HG03139 (cell line): ENCODE measurements around the gene PCDHB15.
"Not testable (repeated sequence)": the region's sequence is repeated elsewhere in the genome, so short reads cannot be mapped to it uniquely, and the experiment has no call there.

ENCODE experiments used
- ATAC-seq: cut with Tn5 transposase; IDR thresholded peaks from one replicate; pipeline ENCODE4 v1.9.1; 2021; ENCODE audit not compliant: unreplicated experiment

PCDHB15 gene

DNA sequence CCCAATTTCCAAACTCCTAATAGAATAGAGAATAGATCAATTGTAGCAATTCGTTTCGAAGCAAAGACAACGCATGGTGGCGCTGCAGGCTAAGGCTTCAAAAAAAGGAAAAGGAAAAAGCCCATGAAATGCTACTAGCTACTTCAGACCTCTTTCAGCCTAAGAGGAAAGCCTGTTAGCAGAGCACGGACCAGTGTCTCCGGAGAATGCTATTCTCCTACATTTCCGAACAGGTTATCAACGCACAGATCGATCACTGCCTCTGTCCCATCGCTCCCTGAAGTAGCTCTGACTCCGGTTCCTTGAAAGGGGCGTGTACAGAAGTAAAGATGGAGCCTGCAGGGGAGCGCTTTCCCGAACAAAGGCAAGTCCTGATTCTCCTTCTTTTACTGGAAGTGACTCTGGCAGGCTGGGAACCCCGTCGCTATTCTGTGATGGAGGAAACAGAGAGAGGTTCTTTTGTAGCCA lies at the start of gene PCDHB15:
PCDHB15 (plus strand) TSS at position 146 of the 468 bp plus-strand sequence; CDS start at position 330, 184 bp downstream.
- ATAC-seq = no peak

DNA sequence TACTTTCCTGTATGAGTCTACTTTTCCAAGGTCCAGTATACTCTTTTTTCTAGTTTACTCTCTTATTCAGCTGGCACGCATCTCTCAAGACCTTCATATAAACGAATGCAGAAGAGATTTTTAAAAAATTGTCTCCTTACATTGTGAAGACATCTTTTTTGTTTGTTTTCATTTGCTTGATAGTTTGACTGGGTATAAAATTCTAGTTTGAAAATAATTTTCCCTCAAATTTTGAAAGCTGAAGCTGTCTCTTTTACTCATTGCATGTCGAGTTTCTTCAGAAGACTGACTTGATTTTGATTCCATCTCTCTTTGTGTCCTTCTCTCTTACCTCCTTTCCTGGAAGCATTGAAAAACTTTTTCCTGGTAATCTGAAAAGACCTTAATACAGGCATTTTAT lies 48.8 kb upstream of the PCDHB15 start:
- no peak for ATAC-seq

DNA sequence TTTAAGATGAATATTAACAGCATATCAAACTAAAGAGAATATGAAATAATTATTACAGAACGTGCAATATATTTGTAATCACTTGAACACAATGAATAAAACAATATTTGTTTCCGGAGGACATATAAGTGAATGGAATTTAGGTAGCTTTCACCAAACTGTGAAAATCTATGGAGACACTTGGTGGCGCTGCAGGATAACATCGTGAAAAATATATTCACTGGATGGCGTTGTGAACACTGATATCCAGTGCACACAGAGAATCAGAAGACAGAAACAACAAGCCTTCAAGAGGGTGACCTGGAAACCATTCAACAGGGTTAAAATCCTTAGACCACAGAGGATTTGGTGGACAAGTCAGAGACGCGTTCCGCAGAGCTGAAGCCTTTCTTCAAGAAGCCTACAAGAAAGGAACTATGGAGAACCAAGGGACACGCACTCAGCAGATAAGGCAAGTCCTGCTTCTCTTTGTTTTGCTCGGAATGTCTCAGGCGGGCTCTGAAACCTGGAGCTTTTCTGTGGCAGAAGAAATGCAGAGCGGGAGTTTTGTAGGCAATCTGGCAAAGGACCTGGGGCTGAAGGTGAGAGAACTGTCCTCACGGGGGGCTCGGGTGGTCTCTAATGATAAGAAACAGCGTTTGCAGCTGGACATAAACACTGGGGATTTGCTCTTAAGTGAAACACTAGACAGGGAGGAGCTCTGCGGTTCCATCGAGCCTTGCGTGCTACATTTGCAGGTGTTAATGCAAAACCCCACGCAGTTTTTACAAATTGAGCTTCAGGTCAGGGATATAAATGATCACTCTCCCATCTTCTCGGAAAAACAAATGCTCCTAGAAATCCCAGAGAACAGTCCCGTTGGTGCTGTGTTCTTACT lies 45.6 kb upstream of the PCDHB15 start, which contains the start of gene PCDHB11:
PCDHB11 (plus strand) TSS at position 269 of the 877 bp plus-strand sequence; CDS start at position 417, 148 bp downstream.
- no peak for ATAC-seq

DNA sequence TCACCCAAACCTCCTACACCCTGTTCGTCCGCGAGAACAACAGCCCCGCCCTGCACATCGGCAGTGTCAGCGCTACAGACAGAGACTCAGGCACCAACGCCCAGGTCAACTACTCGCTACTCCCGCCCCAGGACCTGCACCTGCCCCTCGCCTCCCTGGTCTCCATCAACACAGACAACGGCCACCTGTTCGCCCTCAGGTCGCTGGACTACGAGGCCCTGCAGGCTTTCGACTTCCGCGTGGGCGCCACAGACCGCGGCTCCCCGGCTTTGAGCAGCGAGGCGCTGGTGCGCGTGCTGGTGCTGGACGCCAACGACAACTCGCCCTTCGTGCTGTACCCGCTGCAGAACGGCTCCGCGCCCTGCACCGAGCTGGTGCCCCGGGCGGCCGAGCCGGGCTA lies 44.1 kb upstream of the PCDHB15 start:
- ATAC-seq = not testable (repeated sequence)

DNA sequence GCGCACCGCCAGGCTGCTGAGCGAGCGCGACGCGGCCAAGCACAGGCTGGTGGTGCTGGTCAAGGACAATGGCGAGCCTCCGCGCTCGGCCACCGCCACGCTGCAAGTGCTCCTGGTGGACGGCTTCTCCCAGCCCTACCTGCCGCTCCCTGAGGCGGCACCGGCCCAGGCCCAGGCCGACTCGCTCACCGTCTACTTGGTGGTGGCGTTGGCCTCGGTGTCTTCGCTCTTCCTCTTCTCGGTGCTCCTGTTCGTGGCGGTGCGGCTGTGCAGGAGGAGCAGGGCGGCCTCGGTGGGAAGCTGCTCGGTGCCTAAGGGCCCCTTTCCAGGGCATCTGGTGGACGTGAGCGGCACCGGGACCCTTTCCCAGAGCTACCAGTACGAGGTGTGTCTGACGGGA lies 43.5 kb upstream of the PCDHB15 start:
- not testable (repeated sequence) for ATAC-seq

DNA sequence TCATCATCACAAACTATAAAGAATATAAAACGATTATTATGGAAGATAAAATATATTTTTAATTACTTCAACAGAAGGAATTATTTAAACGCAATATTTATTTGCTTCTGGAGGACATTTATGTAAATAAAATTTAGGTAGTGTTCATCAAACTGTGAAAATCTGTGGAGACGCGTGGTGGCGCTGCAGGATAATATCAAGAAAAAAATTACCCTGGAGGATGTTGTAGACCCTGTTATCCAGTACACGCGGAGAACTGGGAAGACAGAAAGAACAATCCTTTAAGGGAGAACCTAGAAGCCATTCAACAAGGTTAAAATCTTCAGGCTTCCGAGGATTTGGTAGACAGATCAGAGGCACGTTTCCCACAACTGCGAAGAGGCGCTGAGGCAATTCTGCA lies 36.7 kb upstream of the PCDHB15 start, which contains the start of gene PCDHB12:
PCDHB12 (plus strand) TSS at position 242 of the 400 bp plus-strand sequence. CDS start 189 bp downstream, outside the sequence.
- ATAC-seq = no peak

DNA sequence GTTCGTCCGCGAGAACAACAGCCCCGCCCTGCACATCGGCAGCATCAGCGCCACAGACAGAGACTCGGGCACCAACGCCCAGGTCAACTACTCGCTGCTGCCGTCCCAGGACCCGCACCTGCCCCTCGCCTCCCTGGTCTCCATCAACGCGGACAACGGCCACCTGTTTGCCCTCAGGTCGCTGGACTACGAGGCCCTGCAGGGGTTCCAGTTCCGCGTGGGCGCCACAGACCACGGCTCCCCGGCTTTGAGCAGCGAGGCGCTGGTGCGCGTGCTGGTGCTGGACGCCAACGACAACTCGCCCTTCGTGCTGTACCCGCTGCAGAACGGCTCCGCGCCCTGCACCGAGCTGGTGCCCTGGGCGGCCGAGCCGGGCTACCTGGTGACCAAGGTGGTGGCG lies 34.9 kb upstream of the PCDHB15 start:
- not testable (repeated sequence) for ATAC-seq

DNA sequence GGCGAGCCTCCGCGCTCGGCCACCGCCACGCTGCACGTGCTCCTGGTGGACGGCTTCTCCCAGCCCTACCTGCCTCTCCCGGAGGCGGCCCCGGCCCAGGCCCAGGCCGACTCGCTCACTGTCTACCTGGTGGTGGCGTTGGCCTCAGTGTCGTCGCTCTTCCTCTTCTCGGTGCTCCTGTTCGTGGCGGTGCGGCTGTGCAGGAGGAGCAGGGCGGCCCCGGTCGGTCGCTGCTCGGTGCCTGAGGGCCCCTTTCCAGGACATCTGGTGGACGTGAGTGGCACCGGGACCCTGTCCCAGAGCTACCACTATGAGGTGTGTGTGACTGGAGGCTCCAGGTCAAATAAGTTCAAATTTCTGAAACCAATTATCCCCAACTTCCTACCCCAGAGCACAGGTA lies 34.3 kb upstream of the PCDHB15 start:
- ATAC-seq = not testable (repeated sequence)

DNA sequence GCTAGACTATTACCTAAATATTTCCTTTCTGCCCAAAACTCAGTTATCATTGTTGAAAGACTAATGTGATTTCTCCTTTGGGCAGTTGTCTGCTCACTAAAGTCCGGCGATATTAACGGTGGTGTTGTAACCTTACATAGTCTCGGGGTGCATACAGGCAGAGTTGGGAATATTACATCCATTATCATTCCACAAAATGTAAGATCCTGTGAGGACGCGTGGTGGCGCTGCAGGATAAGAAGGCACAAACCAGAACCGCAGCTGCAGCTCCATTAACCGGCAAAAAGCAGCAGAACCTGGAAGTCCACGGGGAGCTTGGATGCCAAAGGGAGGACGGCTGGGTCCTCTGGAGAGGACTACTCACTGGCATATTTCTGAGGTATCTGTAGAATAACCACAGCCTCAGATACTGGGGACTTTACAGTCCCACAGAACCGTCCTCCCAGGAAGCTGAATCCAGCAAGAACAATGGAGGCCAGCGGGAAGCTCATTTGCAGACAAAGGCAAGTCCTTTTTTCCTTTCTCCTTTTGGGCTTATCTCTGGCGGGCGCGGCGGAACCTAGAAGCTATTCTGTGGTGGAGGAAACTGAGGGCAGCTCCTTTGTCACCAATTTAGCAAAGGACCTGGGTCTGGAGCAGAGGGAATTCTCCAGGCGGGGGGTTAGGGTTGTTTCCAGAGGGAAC lies 31.4 kb upstream of the PCDHB15 start, which contains the start of gene PCDHB13:
PCDHB13 (plus strand) TSS at position 264 of the 684 bp plus-strand sequence; CDS start at position 469, 205 bp downstream.
- ATAC-seq = not testable (repeated sequence)

DNA sequence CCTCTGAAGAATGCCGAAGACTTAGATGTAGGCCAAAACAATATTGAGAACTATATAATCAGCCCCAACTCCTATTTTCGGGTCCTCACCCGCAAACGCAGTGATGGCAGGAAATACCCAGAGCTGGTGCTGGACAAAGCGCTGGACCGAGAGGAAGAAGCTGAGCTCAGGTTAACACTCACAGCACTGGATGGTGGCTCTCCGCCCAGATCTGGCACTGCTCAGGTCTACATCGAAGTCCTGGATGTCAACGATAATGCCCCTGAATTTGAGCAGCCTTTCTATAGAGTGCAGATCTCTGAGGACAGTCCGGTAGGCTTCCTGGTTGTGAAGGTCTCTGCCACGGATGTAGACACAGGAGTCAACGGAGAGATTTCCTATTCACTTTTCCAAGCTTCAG lies 30.6 kb upstream of the PCDHB15 start:
- ATAC-seq = not testable (repeated sequence)

DNA sequence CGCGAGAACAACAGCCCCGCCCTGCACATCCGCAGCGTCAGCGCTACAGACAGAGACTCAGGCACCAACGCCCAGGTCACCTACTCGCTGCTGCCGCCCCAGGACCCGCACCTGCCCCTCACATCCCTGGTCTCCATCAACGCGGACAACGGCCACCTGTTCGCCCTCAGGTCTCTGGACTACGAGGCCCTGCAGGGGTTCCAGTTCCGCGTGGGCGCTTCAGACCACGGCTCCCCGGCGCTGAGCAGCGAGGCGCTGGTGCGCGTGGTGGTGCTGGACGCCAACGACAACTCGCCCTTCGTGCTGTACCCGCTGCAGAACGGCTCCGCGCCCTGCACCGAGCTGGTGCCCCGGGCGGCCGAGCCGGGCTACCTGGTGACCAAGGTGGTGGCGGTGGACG lies 29.7 kb upstream of the PCDHB15 start:
- ATAC-seq = not testable (repeated sequence)

DNA sequence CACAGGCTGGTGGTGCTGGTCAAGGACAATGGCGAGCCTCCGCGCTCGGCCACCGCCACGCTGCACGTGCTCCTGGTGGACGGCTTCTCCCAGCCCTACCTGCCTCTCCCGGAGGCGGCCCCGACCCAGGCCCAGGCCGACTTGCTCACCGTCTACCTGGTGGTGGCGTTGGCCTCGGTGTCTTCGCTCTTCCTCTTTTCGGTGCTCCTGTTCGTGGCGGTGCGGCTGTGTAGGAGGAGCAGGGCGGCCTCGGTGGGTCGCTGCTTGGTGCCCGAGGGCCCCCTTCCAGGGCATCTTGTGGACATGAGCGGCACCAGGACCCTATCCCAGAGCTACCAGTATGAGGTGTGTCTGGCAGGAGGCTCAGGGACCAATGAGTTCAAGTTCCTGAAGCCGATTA lies 29.2 kb upstream of the PCDHB15 start:
- ATAC-seq = not testable (repeated sequence)

DNA sequence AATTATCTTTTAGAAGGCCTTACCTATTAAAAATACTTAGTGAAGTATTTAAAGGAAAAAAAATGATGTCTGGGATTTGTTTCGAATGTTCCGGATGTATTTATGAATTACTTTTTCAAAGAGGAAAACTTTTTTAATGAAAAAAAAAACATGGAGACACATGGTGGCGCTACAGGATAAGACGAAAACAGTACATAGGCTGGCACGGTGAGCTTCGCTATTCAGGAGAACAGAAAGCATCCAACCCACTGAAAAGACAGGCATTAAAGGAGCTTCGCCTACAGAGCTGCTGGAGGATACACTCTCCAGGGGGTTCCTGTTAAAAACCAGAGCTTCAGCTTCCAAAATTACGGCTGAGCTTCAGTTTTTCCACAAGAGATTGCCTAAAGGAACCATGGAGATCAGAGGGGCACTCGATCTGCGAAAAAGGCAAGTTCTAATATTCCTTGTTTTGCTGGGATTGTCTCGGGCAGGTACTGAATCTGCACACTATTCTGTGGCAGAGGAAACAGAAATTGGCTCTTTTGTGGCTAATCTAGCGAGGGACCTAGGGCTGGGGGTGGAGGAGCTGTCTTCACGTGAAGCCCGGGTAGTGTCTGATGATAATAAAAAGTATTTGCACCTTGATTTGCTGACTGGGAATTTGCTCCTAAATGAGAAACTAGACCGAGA lies 21.9 kb upstream of the PCDHB15 start, which contains the start of gene PCDHB14:
PCDHB14 (plus strand) TSS at position 232 of the 672 bp plus-strand sequence; CDS start at position 395, 163 bp downstream.
- no peak for ATAC-seq

DNA sequence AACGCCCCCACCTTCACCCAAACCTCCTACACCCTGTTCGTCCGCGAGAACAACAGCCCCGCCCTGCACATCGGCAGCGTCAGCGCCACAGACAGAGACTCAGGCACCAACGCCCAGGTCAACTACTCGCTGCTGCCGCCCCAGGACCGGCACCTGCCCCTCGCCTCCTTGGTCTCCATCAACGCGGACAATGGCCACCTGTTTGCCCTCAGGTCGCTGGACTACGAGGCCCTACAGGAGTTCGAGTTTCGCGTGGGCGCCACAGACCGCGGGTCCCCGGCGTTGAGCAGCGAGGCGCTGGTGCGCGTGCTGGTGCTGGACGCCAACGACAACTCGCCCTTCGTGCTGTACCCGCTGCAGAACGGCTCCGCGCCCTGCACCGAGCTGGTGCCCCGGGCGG lies 20.4 kb upstream of the PCDHB15 start:
- not testable (repeated sequence) for ATAC-seq

DNA sequence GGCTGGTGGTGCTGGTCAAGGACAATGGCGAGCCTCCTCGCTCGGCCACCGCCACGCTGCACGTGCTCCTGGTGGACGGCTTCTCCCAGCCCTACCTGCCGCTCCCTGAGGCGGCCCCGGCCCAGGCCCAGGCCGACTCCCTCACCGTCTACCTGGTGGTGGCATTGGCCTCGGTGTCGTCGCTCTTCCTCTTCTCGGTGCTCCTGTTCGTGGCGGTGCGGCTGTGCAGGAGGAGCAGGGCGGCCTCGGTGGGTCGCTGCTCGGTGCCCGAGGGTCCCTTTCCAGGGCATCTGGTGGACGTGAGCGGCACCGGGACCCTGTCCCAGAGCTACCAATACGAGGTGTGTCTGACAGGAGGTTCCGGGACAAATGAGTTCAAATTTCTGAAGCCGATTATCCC lies 19.8 kb upstream of the PCDHB15 start:
- not testable (repeated sequence) for ATAC-seq

DNA sequence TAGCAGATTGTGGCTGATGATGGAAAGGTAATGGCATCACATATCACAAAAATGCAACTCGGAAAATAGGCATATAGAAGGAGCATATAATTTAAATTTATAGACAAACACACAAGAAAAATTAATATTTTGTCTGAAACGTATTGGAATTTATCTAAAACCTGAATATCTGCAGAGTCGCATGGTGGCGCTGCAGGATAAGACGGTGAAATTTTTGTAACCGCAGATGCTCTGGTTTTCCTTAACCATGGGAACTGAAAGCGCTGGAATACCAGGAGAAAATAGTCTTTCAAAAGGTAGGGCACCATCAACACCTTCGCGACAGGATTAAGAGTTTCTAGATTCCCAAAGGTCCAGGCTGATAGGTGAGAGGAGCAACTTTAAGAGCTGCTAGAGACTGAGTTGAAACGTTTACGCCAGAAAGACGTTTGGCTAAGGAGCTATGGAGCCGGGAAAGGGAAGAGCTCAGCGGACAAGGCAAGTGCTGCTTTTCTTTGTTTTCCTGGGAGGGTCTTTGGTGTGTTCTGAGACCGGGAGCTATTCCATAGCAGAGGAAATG lies 11.0 kb upstream of the PCDHB15 start:
- ATAC-seq = no peak

DNA sequence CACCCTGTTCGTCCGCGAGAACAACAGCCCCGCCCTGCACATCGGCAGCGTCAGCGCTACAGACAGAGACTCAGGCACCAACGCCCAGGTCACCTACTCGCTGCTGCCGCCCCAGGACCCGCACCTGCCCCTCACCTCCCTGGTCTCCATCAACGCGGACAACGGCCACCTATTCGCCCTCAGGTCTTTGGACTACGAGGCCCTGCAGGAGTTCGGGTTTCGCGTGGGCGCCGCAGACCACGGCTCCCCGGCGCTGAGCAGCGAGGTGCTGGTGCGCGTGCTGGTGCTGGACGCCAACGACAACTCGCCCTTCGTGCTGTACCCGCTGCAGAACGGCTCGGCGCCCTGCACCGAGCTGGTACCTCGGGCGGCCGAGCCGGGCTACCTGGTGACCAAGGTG lies 9.3 kb upstream of the PCDHB15 start:
- ATAC-seq = not testable (repeated sequence)

DNA sequence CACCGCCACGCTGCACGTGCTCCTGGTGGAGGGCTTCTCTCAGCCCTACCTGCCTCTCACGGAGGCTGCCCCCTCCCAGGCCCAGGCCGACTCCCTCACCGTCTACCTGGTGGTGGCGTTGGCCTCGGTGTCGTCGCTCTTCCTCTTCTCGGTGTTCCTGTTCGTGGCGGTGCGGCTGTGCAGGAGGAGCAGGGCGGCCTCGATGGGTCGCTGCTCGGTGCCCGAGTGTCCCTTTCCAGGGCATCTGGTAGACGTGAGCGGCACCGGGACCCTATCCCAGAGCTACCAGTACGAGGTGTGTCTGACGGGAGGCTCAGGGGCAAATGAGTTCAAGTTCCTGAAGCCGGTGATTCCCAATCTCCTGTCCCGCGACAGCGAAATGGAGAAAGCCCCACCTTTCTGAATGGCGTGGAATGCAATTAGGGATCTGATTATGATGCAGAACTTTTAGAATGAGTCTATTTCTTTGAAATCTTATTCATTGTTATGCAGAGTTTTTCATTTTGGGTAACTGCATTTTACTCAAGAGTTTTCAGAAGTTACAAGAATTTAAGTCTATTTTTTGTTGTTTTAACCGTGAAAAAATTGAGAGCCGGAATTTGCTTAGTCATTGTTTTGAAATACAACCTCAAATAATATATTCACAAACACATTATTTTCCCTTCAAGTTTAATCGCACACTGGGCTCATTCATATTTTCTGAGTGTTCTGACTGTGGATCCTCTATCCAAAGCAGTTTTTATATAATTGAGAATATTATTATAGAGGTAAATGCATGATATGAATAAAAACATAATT lies 8.5 kb upstream of the PCDHB15 start:
- ATAC-seq = no peak

DNA sequence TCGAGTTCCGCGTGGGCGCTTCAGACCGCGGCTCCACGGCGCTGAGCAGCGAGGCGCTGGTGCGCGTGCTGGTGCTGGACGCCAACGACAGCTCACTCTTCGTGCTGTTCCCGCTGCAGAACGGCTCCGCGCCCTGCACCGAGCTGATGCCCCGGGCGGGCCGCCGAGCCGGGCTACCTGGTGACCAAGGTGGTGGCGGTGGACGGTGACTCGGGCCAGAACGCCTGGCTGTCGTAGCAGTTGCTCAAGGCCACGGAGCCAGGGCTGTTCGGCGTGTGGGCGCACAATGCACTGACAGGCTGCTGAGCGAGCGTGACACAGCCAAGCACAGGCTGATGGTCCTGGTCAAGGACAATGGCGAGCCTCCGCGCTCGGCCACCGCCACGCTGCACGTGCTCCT lies 3.7 kb upstream of the PCDHB15 start:
- ATAC-seq = no peak

DNA sequence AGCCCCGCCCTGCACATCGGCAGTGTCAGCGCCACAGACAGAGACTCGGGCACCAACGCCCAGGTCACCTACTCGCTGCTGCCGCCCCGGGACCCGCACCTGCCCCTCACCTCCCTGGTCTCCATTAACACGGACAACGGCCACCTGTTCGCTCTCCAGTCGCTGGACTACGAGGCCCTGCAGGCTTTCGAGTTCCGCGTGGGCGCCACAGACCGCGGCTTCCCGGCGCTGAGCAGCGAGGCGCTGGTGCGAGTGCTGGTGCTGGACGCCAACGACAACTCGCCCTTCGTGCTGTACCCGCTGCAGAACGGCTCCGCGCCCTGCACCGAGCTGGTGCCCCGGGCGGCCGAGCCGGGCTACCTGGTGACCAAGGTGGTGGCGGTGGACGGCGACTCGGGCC lies 1.8 kb downstream of the PCDHB15 start:
- ATAC-seq = not testable (repeated sequence)
